K562 (cell line): ENCODE results near the gene BAHD1.

Experiments
- FOXK2 ChIP-seq, 2 experiments: fragments of 450-650 bp; IDR thresholded peaks in 1 of 2; conservative IDR thresholded peaks in 1 of 2; 2 replicates each; pipeline ENCODE4 v1.6.1; 2016; ENCODE audit warnings: low read depth in 2 of 2, mild to moderate bottlenecking in 1 of 2
- HOMEZ ChIP-seq: fragments of 250-450 bp; sonication (Bioruptor Pico); IDR thresholded peaks from 2 replicates; pipeline ENCODE4 v1.4.0; 2020; ENCODE audit warnings: mild to moderate bottlenecking, moderate library complexity
- MAFK ChIP-seq: IDR thresholded peaks from 2 replicates; pipeline ENCODE4 v1.6.1; 2011; ENCODE audit warnings: low read length, improper control_type of control experiment

DNA sequence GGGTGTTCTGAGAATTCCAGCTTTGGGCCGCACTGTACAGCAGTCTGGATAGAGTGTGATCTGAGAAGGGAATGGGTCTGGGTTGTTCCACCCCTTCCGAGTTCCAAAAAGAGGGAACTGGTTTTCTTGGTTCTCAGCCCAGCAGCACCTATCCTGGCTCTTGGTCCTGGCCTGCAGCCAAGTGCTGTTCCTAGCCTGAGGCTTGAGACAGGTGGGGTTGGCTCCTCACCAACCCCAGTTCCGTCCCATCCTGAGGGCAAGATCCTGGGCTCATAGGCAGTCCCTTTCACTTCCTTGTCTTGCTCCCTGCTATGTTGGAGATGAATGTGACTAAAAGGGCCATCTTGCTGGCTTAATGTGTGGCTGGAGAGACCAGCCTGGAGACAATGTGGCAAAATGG lies 20.0 kb upstream of the BAHD1 start:
- TF ChIP-seq HOMEZ (CRISPR knock-in tag) (no peak), MAFK (no peak), FOXK2 (conservative IDR thresholded peaks at IDR 0.05 in 1 of 2, IDR thresholded peaks at IDR 0.05 in 1 of 2; ENCODE audit: low read depth in 2 of 2) (no peak)
